Measurements from ENCODE around the gene CRADD.

Gene CRADD

DNA sequence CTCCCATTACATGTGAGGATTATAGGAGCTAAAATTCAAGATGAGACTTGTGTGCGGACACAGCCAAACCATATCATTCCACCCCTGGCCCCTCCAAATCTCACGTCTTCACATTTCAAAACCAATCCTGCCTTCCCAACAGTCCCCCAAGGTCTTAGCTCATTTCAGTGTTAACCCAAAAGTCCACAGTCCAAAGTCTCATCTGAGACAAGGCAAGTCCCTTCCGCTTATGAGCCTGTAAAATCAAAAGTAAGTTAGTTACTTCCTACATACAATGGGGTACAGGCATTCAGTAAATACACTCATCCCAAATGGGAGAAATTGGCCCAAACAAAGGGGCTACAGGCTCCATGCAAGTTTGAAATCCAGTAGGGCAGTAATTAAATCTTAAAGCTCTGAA lies 76.1 kb downstream of the CRADD start:
- TF ChIP-seq ZBTB7A (IDR thresholded peaks at IDR 0.05; ENCODE audit: low read depth), result no peak
- no peak for TF ChIP-seq YY1 (IDR thresholded peaks at IDR 0.05; ENCODE audit: low read depth)
- TF ChIP-seq, protein P1, sequence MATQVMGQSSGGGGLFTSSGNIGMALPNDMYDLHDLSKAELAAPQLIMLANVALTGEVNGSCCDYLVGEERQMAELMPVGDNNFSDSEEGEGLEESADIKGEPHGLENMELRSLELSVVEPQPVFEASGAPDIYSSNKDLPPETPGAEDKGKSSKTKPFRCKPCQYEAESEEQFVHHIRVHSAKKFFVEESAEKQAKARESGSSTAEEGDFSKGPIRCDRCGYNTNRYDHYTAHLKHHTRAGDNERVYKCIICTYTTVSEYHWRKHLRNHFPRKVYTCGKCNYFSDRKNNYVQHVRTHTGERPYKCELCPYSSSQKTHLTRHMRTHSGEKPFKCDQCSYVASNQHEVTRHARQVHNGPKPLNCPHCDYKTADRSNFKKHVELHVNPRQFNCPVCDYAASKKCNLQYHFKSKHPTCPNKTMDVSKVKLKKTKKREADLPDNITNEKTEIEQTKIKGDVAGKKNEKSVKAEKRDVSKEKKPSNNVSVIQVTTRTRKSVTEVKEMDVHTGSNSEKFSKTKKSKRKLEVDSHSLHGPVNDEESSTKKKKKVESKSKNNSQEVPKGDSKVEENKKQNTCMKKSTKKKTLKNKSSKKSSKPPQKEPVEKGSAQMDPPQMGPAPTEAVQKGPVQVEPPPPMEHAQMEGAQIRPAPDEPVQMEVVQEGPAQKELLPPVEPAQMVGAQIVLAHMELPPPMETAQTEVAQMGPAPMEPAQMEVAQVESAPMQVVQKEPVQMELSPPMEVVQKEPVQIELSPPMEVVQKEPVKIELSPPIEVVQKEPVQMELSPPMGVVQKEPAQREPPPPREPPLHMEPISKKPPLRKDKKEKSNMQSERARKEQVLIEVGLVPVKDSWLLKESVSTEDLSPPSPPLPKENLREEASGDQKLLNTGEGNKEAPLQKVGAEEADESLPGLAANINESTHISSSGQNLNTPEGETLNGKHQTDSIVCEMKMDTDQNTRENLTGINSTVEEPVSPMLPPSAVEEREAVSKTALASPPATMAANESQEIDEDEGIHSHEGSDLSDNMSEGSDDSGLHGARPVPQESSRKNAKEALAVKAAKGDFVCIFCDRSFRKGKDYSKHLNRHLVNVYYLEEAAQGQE (IDR thresholded peaks at IDR 0.05; ENCODE audit: low read depth), result no peak
- TF ChIP-seq TCF12 (IDR thresholded peaks at IDR 0.05; ENCODE audit: low read depth), result no peak
- TF ChIP-seq EP300 (IDR thresholded peaks at IDR 0.05; ENCODE audit: borderline replicate concordance), result no peak

DNA sequence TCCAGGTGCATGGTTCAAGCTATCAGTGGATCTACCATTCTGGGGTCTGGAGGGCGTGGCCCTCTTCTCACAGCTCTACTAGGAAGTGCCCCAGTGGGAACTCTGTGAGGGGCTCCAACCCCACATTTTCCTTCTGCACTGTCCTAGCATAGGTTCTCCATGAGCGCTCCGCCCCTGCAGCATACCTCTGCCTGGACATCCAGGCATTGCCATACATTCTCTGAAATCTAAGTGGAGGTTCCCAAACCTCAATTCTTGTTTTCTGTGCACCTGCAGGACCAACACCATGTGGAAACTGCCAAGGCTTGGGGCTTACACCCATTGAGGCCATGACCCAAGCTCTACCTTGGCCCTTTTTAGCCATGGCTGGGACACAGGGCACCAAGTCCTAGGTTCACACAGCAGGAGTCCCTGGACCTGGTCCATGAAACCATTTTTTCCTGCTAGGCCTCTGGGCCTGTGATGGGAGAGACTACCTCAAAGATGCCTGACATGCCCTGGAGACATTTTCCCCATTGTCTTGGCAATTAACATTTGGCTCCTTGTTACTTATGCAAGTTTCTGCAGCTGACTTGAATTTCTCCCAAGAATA lies 76.8 kb downstream of the CRADD start:
- TF ChIP-seq YY1 (IDR thresholded peaks at IDR 0.05; ENCODE audit: low read depth) (no peak), RAD21 (IDR thresholded peaks at IDR 0.05; ENCODE audit: low read depth) (no peak), CREB1 (IDR thresholded peaks at IDR 0.05; ENCODE audit: low read depth) (no peak), ZBTB7A (IDR thresholded peaks at IDR 0.05; ENCODE audit: low read depth) (no peak), TCF12 (IDR thresholded peaks at IDR 0.05; ENCODE audit: low read depth) (no peak), EGR1 (IDR thresholded peaks at IDR 0.05) (no peak), NFIC (IDR thresholded peaks at IDR 0.05) (no peak), EP300 (IDR thresholded peaks at IDR 0.05; ENCODE audit: borderline replicate concordance) (no peak), CEBPB (IDR thresholded peaks at IDR 0.05) (no peak), TEAD4 (IDR thresholded peaks at IDR 0.05) (no peak), TAF1 (IDR thresholded peaks at IDR 0.05; ENCODE audit: low read depth) (no peak)
- TF ChIP-seq, protein P2, sequence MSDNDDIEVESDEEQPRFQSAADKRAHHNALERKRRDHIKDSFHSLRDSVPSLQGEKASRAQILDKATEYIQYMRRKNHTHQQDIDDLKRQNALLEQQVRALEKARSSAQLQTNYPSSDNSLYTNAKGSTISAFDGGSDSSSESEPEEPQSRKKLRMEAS (IDR thresholded peaks at IDR 0.05), result no peak
- TF ChIP-seq, protein P1 (IDR thresholded peaks at IDR 0.05; ENCODE audit: low read depth), result no peak
- TF ChIP-seq, protein P3, sequence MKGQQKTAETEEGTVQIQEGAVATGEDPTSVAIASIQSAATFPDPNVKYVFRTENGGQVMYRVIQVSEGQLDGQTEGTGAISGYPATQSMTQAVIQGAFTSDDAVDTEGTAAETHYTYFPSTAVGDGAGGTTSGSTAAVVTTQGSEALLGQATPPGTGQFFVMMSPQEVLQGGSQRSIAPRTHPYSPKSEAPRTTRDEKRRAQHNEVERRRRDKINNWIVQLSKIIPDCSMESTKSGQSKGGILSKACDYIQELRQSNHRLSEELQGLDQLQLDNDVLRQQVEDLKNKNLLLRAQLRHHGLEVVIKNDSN (IDR thresholded peaks at IDR 0.05), result no peak

DNA sequence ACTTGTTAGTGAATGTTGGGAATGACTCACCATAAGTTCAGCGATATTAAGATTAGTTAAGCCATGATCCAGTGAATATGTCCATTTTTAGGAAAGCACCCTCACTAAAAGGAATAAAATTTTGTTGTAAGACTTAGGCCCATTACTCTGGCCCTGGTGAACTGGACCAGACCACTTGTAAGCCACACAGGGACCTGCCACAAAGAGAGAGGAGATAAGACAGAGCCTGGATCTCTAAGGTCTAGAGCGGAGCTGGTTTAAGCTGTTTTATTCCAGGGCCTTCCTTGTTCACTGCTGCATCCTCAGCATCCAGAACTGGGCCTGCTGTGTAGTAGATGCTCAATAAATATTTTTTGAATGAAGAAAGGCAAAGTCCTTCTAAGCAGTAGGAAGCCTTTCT lies 79.1 kb downstream of the CRADD start:
- TF ChIP-seq FOXM1 (IDR thresholded peaks at IDR 0.05; ENCODE audit: borderline replicate concordance, low read depth) (no peak), NFIC (IDR thresholded peaks at IDR 0.05) (no peak), EGR1 (IDR thresholded peaks at IDR 0.05) (no peak), EP300 (IDR thresholded peaks at IDR 0.05; ENCODE audit: borderline replicate concordance) (no peak), CEBPB (IDR thresholded peaks at IDR 0.05) (no peak), RAD21 (IDR thresholded peaks at IDR 0.05; ENCODE audit: low read depth) (no peak), TEAD4 (IDR thresholded peaks at IDR 0.05) (no peak), CREB1 (IDR thresholded peaks at IDR 0.05; ENCODE audit: low read depth) (no peak), TAF1 (IDR thresholded peaks at IDR 0.05; ENCODE audit: low read depth) (no peak), TCF12 (IDR thresholded peaks at IDR 0.05; ENCODE audit: low read depth) (no peak), YY1 (IDR thresholded peaks at IDR 0.05; ENCODE audit: low read depth) (no peak), ZBTB7A (IDR thresholded peaks at IDR 0.05; ENCODE audit: low read depth) (no peak)
- TF ChIP-seq, protein P3 (IDR thresholded peaks at IDR 0.05), result no peak
- TF ChIP-seq, protein P2 (IDR thresholded peaks at IDR 0.05), result no peak
- TF ChIP-seq, protein P1 (IDR thresholded peaks at IDR 0.05; ENCODE audit: low read depth), result no peak

DNA sequence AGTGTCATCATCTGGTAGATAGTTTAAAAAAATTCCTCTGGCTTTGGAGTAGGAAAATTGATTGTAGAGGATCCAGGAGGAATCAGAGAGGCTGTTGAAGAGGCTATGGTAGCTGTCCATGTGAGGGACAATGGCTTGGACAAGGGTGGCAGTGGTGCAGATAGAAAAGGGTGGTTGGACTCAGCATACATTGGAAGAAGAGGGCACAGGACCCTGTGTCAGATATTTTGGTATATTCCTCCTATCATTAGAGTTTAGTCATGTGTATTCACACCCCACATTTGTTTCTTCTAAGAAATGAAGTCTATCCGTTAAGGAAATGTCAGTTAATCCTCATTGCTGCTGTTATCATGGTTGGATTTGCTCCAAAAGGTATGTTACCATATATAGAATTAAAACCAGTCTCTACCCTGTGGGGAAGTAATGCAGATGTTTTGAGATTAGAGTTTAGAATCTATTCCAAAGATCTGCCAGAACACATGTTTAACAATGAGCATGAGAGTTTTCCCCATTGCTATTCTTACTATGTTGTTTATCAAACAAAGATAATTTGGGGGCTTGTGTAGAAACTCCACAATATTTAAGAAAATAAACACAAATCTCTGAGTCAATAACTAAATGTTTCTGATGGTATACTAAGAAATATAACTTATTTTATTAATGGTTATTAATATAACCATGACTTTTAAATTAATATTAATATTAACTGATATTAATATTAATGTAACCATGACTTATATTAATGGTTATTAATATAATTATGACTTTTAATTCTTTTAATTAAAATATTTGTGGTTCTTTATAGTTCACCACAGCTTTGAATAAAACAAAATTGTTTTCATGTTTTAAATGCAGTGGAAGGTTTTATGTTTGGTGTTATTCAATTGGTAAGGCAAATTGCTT lies 80.9 kb downstream of the CRADD start:
- TF ChIP-seq EP300 (IDR thresholded peaks at IDR 0.05; ENCODE audit: borderline replicate concordance) (no peak), ZBTB7A (IDR thresholded peaks at IDR 0.05; ENCODE audit: low read depth) (no peak), RAD21 (IDR thresholded peaks at IDR 0.05; ENCODE audit: low read depth) (no peak)
- TF ChIP-seq, protein P1 (IDR thresholded peaks at IDR 0.05; ENCODE audit: low read depth), result no peak
